Mesenchymal stem cell (in vitro differentiated cells and primary cell): ENCODE data around the gene MTX1.
A peak's percentile ranks its signal among the peaks of the same experiment; 100 is the strongest.
"Not testable (repeated sequence)": the region's sequence is repeated elsewhere in the genome, so short reads cannot be mapped to it uniquely, and the experiment has no call there.

Experiments
- DNase-seq: peaks from one replicate; pipeline ENCODE4 v3.0.0-alpha.2; 2013
- H2AFZ ChIP-seq: one replicate; pipeline ENCODE4 v1.6.1; 2013; ENCODE audit warnings: low read depth, mild to moderate bottlenecking, control low read depth, inconsistent platforms, low read length, moderate library complexity
- H2AK5ac ChIP-seq: 2 replicates; pipeline ENCODE4 v1.6.1; 2013; ENCODE audit warnings: low read length, moderate library complexity, mild to moderate bottlenecking, inconsistent platforms; ENCODE audit not compliant: severe bottlenecking
- H2BK120ac ChIP-seq: one replicate; pipeline ENCODE4 v1.6.1; 2013; ENCODE audit warnings: low read depth, mild to moderate bottlenecking, inconsistent platforms, low read length, moderate library complexity
- H2BK12ac ChIP-seq, 2 experiments: one replicate each; pipeline ENCODE4 v1.6.1; 2013; ENCODE audit warnings: inconsistent platforms in 2 of 2, low read length in 2 of 2, mild to moderate bottlenecking in 2 of 2, moderate library complexity in 2 of 2, control low read depth in 1 of 2
- H2BK15ac ChIP-seq: one replicate; pipeline ENCODE4 v1.6.1; 2013; ENCODE audit warnings: mild to moderate bottlenecking, low read depth, inconsistent platforms; ENCODE audit not compliant: poor library complexity, severe bottlenecking
- H2BK5ac ChIP-seq: 2 replicates; pipeline ENCODE4 v1.6.1; 2013; ENCODE audit warnings: low read depth, mild to moderate bottlenecking, low read length, control low read depth, inconsistent platforms; ENCODE audit not compliant: poor library complexity, severe bottlenecking
- H3K14ac ChIP-seq, 2 experiments: one replicate each; pipeline ENCODE4 v1.6.1; 2013; ENCODE audit warnings: inconsistent platforms in 2 of 2, low read length in 2 of 2, control low read depth in 1 of 2, mild to moderate bottlenecking in 1 of 2, moderate library complexity in 1 of 2
- H3K18ac ChIP-seq, 2 experiments: one replicate each; pipeline ENCODE4 v1.6.1; 2013; ENCODE audit warnings: inconsistent platforms in 2 of 2, low read length in 2 of 2, control low read depth in 1 of 2, low read depth in 1 of 2, mild to moderate bottlenecking in 1 of 2
- H3K23ac ChIP-seq, 2 experiments: one replicate each; pipeline ENCODE4 v1.6.1; 2013; ENCODE audit warnings: inconsistent platforms in 2 of 2, low read length in 2 of 2, mild to moderate bottlenecking in 2 of 2, moderate library complexity in 2 of 2, control low read depth in 1 of 2
- H3K27ac ChIP-seq: 2 replicates; pipeline ENCODE4 v1.5.1; 2013; ENCODE audit warnings: mild to moderate bottlenecking, moderate library complexity, low read length, control low read depth, inconsistent platforms; ENCODE audit not compliant: poor library complexity, severe bottlenecking
- H3K27me3 ChIP-seq, 2 experiments: 2 replicates each; pipeline versions ENCODE4 v1.6.1 to v1.7.0; 2013; ENCODE audit warnings: low read length in 2 of 2, mild to moderate bottlenecking in 2 of 2, moderate library complexity in 2 of 2, control low read depth in 1 of 2, inconsistent platforms in 1 of 2; ENCODE audit not compliant: control insufficient read depth in 1 of 2, insufficient read depth in 1 of 2
- H3K36me3 ChIP-seq, 2 experiments: 2 replicates each; pipeline versions ENCODE4 v1.6.1 to v1.7.0; 2013; ENCODE audit warnings: low read length in 2 of 2, control low read depth in 1 of 2, inconsistent platforms in 1 of 2, low read depth in 1 of 2, mild to moderate bottlenecking in 1 of 2; ENCODE audit not compliant: insufficient read depth in 2 of 2, control insufficient read depth in 1 of 2
- H3K4ac ChIP-seq, 2 experiments: one replicate each; pipeline ENCODE4 v1.6.1; 2013; ENCODE audit warnings: inconsistent platforms in 2 of 2, low read length in 2 of 2, mild to moderate bottlenecking in 2 of 2, moderate library complexity in 2 of 2, control low read depth in 1 of 2, low read depth in 1 of 2
- H3K4me1 ChIP-seq: 2 replicates; pipeline ENCODE4 v1.6.1; 2013; ENCODE audit warnings: low read depth, low read length, control low read depth; ENCODE audit not compliant: control insufficient read depth, insufficient read depth
- H3K4me2 ChIP-seq: 2 replicates; pipeline ENCODE4 v1.6.1; 2013; ENCODE audit warnings: low read length, mild to moderate bottlenecking, inconsistent platforms; ENCODE audit not compliant: poor library complexity, severe bottlenecking
- H3K4me3 ChIP-seq, 2 experiments: 2 replicates each; pipeline versions ENCODE4 v1.5.1 to v1.7.0; 2013; ENCODE audit warnings: low read length in 2 of 2, mild to moderate bottlenecking in 2 of 2, control low read depth in 1 of 2, low read depth in 1 of 2; ENCODE audit not compliant: insufficient read depth in 1 of 2
- H3K79me1 ChIP-seq: replicated peaks from 2 replicates; pipeline ENCODE4 v1.6.1; 2013; ENCODE audit warnings: mild to moderate bottlenecking, control low read depth, low read length, inconsistent platforms; ENCODE audit not compliant: poor library complexity, severe bottlenecking
- H3K9ac ChIP-seq: 2 replicates; pipeline ENCODE4 v1.7.0; 2013; ENCODE audit warnings: mild to moderate bottlenecking, low read length, moderate library complexity
- H3K9me3 ChIP-seq: 2 replicates; pipeline ENCODE4 v1.7.0; 2013; ENCODE audit warnings: mild to moderate bottlenecking, low read length; ENCODE audit not compliant: control insufficient read depth
- H4K8ac ChIP-seq: one replicate; pipeline ENCODE4 v1.6.1; 2013; ENCODE audit warnings: inconsistent platforms, mild to moderate bottlenecking, low read length, moderate library complexity
- H4K91ac ChIP-seq: one replicate; pipeline ENCODE4 v1.6.1; 2013; ENCODE audit warnings: mild to moderate bottlenecking, low read length, inconsistent platforms
- WGBS: methylation state at CpG from one replicate; pipeline ENCODE4 v1.1.7; 2013; ENCODE audit warnings: mixed read lengths; 5-methylcytosine and 5-hydroxymethylcytosine counted together

Gene MTX1

DNA sequence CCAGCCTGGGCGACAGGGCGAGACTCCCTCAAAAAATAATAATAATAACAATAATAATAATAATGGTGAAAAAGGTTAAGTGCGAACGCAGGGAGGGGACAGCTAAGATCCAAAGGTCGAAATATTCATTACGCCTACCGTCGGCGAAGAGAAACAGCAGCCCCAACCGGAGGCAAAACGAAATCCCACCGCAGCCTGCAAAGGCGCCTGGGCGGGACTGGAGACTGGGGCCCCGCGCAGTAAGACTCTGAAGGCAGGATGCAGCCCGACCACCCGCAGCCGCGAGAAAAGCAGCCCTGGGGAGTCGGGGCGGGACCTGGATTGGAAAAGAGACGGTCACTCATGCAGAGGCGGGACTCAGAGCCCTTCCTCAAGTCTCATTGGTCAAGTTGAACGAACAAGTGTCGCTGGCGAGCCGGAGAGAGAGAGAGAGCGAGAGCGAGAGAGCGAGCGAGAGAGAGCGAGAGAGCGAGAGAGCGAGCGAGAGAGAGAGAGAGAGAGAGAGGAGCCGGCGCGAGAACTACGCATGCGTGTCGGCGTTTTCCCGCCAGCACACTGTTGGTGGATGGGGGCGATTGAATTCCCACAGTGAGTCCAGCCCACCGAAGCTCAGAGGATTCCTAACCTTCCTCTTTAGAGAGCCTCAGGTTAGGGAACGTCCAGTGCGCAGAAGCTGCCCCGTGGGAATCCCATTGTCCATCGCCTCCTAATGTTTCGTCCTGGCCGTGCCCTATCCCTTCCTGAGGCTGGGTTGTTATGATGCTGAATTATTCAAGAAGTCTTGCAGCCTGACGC is 36.1 kb downstream of the MTX1 start:
- Histone ChIP-seq H4K91ac (peak overlapping the region; percentile 75), H2AFZ (peak overlapping the region; percentile 30), H2BK15ac (no peak overlapping the region), H3K36me3 (peaks cover 29 to 35% of the 10 kb centered on the region in 2 experiments), H3K27me3 (no peaks in the 10 kb centered on the region), H3K4me2 (peak overlapping the region; percentile 73), H3K4me1 (peaks cover 11% of the 10 kb centered on the region), H2BK120ac (no peak overlapping the region), H2BK12ac (no peak overlapping the region), H3K9ac (peak overlapping the region; percentile 91), H3K27ac (peak overlapping the region; percentile 75), H2AK5ac (no peak overlapping the region), H2BK5ac (no peak overlapping the region), H3K23ac (no peak overlapping the region), H4K8ac (peak overlapping the region; percentile 91), H3K9me3 (no peaks in the 10 kb centered on the region), H3K18ac (peak overlapping the region; percentile 42 to 67), H3K14ac (no peak overlapping the region), H3K4me3 (peak overlapping the region; percentile 60 to 79), H3K4ac (peak overlapping the region in 1 of 2 experiments; percentile 29), H3K79me1 (peaks cover 1% of the 10 kb centered on the region)
- under 1% methylated on average over 36 of the region's 53 CpGs for WGBS
- DNase-seq, result peak; percentile 100

DNA sequence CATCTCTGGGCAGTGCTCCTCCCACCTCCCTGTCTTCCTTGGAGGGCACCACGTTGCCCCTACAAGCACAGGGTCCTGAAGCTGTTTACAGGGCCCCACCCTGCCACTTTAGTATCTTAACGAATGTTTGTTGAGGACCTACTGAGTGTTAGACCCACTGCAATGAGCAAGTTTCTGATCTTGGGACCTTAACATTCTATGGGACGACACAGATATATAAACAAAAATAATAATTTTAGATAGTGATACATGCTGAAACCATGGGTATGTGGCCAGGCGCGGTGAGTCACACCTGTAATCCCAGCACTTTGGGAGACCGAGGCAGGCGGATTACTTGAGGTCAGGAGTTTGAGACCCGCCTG is 36.6 kb downstream of the MTX1 start:
- H3K4me3 ChIP-seq, result peak overlapping the region; percentile 50 to 79
- peak overlapping the region; percentile 69 for H3K27ac ChIP-seq
- H3K4me1 ChIP-seq, result peaks cover 9% of the 10 kb centered on the region
- H3K14ac ChIP-seq, result no peak overlapping the region
- peak overlapping the region in 1 of 2 experiments; percentile 29 for H3K4ac ChIP-seq
- H2BK5ac ChIP-seq, result no peak overlapping the region
- H2BK120ac ChIP-seq, result no peak overlapping the region
- peak overlapping the region; percentile 30 for H2AFZ ChIP-seq
- H3K36me3 ChIP-seq, result peaks cover 29 to 35% of the 10 kb centered on the region in 2 experiments
- H3K9ac ChIP-seq, result peak overlapping the region; percentile 91
- 74% methylated on average over 5 of the region's 8 CpGs for WGBS
- peaks cover 1% of the 10 kb centered on the region for H3K79me1 ChIP-seq
- H3K27me3 ChIP-seq, result no peaks in the 10 kb centered on the region
- H3K9me3 ChIP-seq, result no peaks in the 10 kb centered on the region
- no peak overlapping the region for H2BK12ac ChIP-seq
- DNase-seq, result no peak
- no peak overlapping the region for H2AK5ac ChIP-seq
- peak overlapping the region; percentile 73 for H3K4me2 ChIP-seq
- H4K91ac ChIP-seq, result peak overlapping the region; percentile 75
- no peak overlapping the region for H3K23ac ChIP-seq
- H4K8ac ChIP-seq, result peak overlapping the region; percentile 91
- H3K18ac ChIP-seq, result peak overlapping the region; percentile 42 to 67
- no peak overlapping the region for H2BK15ac ChIP-seq

DNA sequence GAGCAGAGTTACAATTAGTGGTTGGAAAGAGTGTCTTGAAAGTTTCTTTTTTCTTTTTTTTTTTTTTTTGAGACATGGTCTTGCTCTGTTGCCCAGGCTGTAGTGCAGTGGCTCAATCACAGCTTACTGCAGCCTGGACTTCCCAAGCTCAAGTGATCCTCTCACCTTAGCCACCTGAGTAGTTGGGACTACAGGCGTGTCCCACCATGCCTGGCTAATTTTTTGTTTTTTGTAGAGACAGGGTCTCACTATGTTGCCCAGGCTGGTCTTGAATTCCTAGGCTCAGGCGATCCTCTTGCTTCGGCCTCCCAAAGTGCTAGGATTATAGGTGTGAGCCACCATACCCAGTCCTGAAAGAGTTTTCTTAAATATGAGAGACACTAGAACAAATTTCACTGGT is 38.3 kb downstream of the MTX1 start:
- not testable (repeated sequence) for H2BK15ac ChIP-seq, H2AK5ac ChIP-seq, H4K91ac ChIP-seq, H3K4me2 ChIP-seq, H3K4me3 ChIP-seq, H3K14ac ChIP-seq, H3K27me3 ChIP-seq, H2AFZ ChIP-seq, DNase-seq, H3K27ac ChIP-seq, H2BK120ac ChIP-seq, H3K23ac ChIP-seq, H2BK5ac ChIP-seq, H4K8ac ChIP-seq, H3K4ac ChIP-seq, H3K9me3 ChIP-seq, H2BK12ac ChIP-seq, H3K79me1 ChIP-seq, H3K18ac ChIP-seq, H3K9ac ChIP-seq
- Histone ChIP-seq H3K4me1 (peaks cover 13% of the 10 kb centered on the region), H3K36me3 (peaks cover 41 to 43% of the 10 kb centered on the region in 2 experiments)
- WGBS, result 97% methylated on average over 3 of the region's 3 CpGs

DNA sequence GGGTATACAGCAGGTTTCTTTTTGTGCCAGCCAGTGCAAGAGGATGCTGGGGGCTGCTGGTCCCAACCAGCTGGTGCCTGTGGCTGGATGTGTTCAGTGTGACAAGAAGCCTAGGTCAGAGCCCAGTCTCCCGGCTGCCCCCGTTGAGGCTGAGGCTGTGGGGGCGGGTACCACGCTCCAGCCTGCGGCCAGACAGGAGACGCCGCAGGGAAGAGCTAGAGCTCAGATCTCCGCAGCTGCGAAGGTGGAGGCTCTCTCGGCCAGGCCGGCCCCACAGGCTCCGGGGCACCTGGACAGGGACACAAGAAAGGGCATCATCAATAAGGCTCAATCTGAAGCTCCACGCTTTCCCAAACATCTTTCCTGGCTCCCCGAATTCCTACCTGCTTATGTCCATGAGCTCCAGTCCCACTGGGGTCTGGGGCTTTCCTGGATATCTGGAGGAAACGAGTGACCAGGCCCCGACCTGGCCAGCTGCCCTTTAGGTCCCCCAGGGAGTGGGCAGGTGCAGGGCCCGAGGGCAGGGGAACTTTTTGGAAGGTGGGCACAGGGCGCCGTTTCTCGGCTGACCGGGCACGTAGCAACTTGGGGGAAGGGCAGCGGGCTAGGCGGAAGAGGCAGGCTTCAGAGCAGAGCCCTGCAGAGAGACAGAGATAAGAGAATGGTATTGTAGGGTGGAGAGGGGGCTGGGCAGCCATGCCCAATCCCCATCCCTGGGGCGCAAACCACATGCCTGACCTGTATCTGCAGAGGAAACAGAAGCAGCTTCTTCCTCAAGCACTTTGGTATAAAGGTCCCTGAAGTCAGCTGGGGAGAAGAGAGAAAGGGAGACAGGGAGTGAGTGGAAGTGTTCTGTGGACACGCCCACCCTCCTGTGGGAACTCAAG is 39.4 kb downstream of the MTX1 start:
- Histone ChIP-seq H3K4me3 (no peak overlapping the region), H2AK5ac (no peak overlapping the region), H2BK120ac (no peak overlapping the region), H3K36me3 (peaks cover 41 to 43% of the 10 kb centered on the region in 2 experiments), H2BK12ac (no peak overlapping the region), H2BK15ac (no peak overlapping the region), H4K91ac (no peak overlapping the region), H3K9ac (no peak overlapping the region), H3K9me3 (no peaks in the 10 kb centered on the region), H3K4me1 (peaks cover 13% of the 10 kb centered on the region), H4K8ac (no peak overlapping the region), H3K79me1 (peaks cover 9% of the 10 kb centered on the region), H2BK5ac (no peak overlapping the region), H3K23ac (no peak overlapping the region), H3K4ac (no peak overlapping the region), H3K27ac (no peak overlapping the region), H2AFZ (no peak overlapping the region), H3K27me3 (no peaks in the 10 kb centered on the region), H3K18ac (no peak overlapping the region), H3K14ac (no peak overlapping the region), H3K4me2 (no peak overlapping the region)
- no peak for DNase-seq
- WGBS, result 94% methylated on average over 26 of the region's 26 CpGs
